ENCODE data around the gene CEP131.

CEP131 gene

DNA sequence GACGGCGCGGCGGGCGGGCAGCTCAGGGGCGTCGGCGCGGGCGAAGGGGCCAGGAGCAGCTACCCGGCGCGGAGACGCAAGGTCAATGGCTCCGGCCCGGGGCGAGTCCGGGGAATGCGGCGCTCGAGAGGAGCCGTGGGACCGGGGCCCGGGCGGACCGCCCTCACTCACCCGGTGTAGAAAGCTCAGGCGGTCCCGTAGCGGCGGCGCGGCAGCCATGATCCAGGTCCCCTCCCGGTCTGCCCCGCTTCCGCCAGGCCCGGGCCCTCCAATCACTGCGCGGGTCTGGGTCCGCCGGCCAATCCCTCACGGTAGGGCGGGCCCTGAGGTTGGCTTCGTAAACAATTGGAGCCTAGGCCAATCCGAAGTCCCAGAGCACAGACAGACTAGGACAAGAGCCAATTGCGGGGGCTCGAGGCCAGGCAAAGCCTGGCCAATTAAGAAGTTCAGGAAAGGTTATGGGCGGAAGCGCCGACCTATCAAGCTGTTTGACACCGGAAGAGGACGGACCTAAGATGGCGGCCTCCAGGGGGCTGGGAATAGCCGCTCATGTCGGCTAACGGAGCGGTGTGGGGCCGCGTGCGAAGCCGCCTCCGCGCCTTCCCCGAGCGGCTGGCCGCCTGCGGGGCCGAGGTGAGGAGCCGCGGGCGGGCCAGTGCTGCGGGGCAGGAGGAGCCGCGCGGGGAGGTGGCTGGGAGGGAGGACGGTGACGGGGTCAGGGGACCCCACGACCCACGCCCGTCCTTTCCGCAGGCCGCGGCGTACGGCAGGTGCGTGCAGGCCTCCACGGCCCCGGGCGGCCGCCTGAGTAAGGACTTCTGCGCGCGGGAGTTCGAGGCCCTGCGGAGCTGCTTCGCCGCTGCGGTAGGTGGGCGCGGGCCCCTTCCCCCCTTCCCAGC is 16.3 kb upstream of the CEP131 start, which contains the start of the genes NDUFAF8 and TEPSIN:
Gene NDUFAF8 (plus strand): TSS at position 504 of the 899 bp plus-strand sequence. CDS start 46 bp downstream, at position 550.
Gene TEPSIN (minus strand): TSS at position 241 of the 899 bp plus-strand sequence. CDS start 22 bp downstream, at position 219.
- peak; percentile 38; the same call in 1 of the 2 replicates for TF ChIP-seq SIN3A (IDR thresholded peaks at IDR 0.05; ENCODE audit: borderline replicate concordance, insufficient read depth, low read length)
- peak; percentile 82; the same call in 1 of the 2 replicates for TF ChIP-seq TAF1 (IDR thresholded peaks at IDR 0.05; ENCODE audit: borderline replicate concordance, insufficient read depth, low read length)
- TF ChIP-seq, protein P1, sequence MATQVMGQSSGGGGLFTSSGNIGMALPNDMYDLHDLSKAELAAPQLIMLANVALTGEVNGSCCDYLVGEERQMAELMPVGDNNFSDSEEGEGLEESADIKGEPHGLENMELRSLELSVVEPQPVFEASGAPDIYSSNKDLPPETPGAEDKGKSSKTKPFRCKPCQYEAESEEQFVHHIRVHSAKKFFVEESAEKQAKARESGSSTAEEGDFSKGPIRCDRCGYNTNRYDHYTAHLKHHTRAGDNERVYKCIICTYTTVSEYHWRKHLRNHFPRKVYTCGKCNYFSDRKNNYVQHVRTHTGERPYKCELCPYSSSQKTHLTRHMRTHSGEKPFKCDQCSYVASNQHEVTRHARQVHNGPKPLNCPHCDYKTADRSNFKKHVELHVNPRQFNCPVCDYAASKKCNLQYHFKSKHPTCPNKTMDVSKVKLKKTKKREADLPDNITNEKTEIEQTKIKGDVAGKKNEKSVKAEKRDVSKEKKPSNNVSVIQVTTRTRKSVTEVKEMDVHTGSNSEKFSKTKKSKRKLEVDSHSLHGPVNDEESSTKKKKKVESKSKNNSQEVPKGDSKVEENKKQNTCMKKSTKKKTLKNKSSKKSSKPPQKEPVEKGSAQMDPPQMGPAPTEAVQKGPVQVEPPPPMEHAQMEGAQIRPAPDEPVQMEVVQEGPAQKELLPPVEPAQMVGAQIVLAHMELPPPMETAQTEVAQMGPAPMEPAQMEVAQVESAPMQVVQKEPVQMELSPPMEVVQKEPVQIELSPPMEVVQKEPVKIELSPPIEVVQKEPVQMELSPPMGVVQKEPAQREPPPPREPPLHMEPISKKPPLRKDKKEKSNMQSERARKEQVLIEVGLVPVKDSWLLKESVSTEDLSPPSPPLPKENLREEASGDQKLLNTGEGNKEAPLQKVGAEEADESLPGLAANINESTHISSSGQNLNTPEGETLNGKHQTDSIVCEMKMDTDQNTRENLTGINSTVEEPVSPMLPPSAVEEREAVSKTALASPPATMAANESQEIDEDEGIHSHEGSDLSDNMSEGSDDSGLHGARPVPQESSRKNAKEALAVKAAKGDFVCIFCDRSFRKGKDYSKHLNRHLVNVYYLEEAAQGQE (IDR thresholded peaks at IDR 0.05; ENCODE audit: insufficient read depth in 1 of 2, low read depth in 2 of 2, low read length in 2 of 2), result no peak
- peak; percentile 72 for TF ChIP-seq POLR2AphosphoS5 (IDR thresholded peaks at IDR 0.05; ENCODE audit: low read depth, low read length)
- peak; percentile 59 for TF ChIP-seq FOXP2 (optimal IDR thresholded peaks at IDR 0.05; ENCODE audit: borderline replicate concordance, extremely low read depth, extremely low read length, insufficient read depth)

- no peak for TF ChIP-seq SIN3A (IDR thresholded peaks at IDR 0.05; ENCODE audit: borderline replicate concordance, insufficient read depth, low read length)
Observed at GRCh38 chr17:81238490-81238814, 15.7 kb upstream of the CEP131 start.

- TF ChIP-seq, protein P1 (IDR thresholded peaks at IDR 0.05; ENCODE audit: insufficient read depth in 1 of 2, low read depth in 2 of 2, low read length in 2 of 2), result no peak
- TF ChIP-seq POLR2AphosphoS5 (IDR thresholded peaks at IDR 0.05; ENCODE audit: low read depth, low read length) (no peak), SIN3A (IDR thresholded peaks at IDR 0.05; ENCODE audit: borderline replicate concordance, insufficient read depth, low read length) (no peak), FOXP2 (optimal IDR thresholded peaks at IDR 0.05; ENCODE audit: borderline replicate concordance, extremely low read depth, extremely low read length, insufficient read depth) (no peak)
Observed at GRCh38 chr17:81237591-81238489, 15.1 kb upstream of the CEP131 start.

- TF ChIP-seq FOXP2 (optimal IDR thresholded peaks at IDR 0.05; ENCODE audit: borderline replicate concordance, extremely low read depth, extremely low read length, insufficient read depth), result no peak
- no peak for TF ChIP-seq SIN3A (IDR thresholded peaks at IDR 0.05; ENCODE audit: borderline replicate concordance, insufficient read depth, low read length)
- TF ChIP-seq, protein P1 (IDR thresholded peaks at IDR 0.05; ENCODE audit: insufficient read depth in 1 of 2, low read depth in 2 of 2, low read length in 2 of 2), result no peak
Observed at GRCh38 chr17:81236784-81237183, 14.0 kb upstream of the CEP131 start.

DNA sequence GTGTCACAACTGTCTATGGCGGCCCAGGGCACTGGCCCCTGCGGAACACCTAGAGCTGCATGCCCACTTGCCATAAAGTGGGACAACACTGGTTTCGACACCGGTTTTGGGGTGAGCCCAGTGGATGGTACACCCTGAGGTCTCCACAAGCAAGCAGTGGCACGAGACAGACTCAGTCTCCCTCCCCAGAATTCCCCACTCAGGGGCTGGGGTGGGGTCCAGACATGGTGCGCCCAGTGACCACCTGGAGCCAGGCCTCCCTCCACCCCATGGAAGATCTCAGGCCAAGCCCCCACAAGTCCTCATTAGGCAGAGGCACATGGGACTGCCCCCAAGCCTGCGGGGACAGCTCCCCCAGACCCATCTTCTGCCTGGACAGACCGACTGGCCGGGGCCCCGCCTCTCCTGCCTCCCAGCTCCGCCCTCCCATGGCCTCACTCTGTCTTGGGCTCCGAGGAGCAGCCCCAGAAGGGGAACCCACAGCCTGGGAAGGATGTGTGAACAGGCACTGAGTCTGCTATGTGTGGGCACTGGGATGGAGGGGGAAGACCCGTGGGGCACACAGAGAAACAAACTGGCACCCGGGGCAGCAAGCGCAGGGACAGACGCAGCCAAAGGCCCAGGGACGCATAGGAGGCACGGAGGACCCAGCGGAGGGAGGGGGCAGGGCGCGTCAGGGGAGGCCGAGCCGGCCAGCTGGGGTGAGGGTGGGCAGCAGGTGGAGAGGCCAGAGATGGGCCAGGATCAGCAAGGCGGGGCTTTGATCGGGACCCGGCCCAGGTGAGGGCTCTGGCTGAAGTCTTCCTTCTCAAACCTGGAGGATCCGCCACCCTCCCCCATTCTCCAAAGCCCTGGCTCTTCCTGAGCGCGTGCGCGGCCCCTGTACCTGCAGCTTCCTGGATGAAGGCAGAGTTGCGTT is 13.3 kb upstream of the CEP131 start:
- TF ChIP-seq, protein P1 (IDR thresholded peaks at IDR 0.05; ENCODE audit: insufficient read depth in 1 of 2, low read depth in 2 of 2, low read length in 2 of 2), result no peak
- TF ChIP-seq POLR2AphosphoS5 (IDR thresholded peaks at IDR 0.05; ENCODE audit: low read depth, low read length) (no peak), SIN3A (IDR thresholded peaks at IDR 0.05; ENCODE audit: borderline replicate concordance, insufficient read depth, low read length) (no peak), TAF1 (IDR thresholded peaks at IDR 0.05; ENCODE audit: borderline replicate concordance, insufficient read depth, low read length) (no peak), FOXP2 (optimal IDR thresholded peaks at IDR 0.05; ENCODE audit: borderline replicate concordance, extremely low read depth, extremely low read length, insufficient read depth) (no peak)

Measured in PFSK-1 (cell line).